Stimulated activated CD8-positive, alpha-beta memory T cell treated with anti-CD3 and anti-CD28 coated beads, Interleukin-12 subunit alpha, Interleukin-12 subunit beta, amount 100 ng/mL, for 4 hours (primary cell): ENCODE measurements around the gene APOL3.
"Not testable (repeated sequence)": the region's sequence is repeated elsewhere in the genome, so short reads cannot be mapped to it uniquely, and the experiment has no call there.

Source experiments
- DNase-seq: peaks from one replicate; pipeline ENCODE4 v3.0.0-alpha.2; 2020; ENCODE audit warnings: low read depth

The APOL3 gene

GRCh38 chr22:36134182-36134581 lies 26.4 kb downstream of the APOL3 start:
- no peak for DNase-seq

GRCh38 chr22:36131907-36132306 lies 28.6 kb downstream of the APOL3 start:
- no peak for DNase-seq

GRCh38 chr22:36129486-36130388 lies 30.8 kb downstream of the APOL3 start:
- no peak for DNase-seq

GRCh38 chr22:36129071-36129470 lies 31.5 kb downstream of the APOL3 start:
- DNase-seq = no peak

- DNase-seq = no peak
These were observed 34.5 kb downstream of the APOL3 start for GRCh38 chr22:36125994-36126531.

GRCh38 chr22:36125434-36125833 lies 35.1 kb downstream of the APOL3 start:
- DNase-seq = no peak

GRCh38 chr22:36124666-36125065 lies 35.9 kb downstream of the APOL3 start:
- no peak for DNase-seq

GRCh38 chr22:36123673-36124630 lies 36.6 kb downstream of the APOL3 start:
- DNase-seq = peak; percentile 84

- not testable (repeated sequence) for DNase-seq
These were observed 39.8 kb downstream of the APOL3 start for GRCh38 chr22:36120621-36121351.

GRCh38 chr22:36117053-36117554 lies 43.5 kb downstream of the APOL3 start:
- no peak for DNase-seq

GRCh38 chr22:36116127-36116526 lies 44.4 kb downstream of the APOL3 start:
- no peak for DNase-seq

- DNase-seq = no peak
These were observed 47.4 kb downstream of the APOL3 start for GRCh38 chr22:36113121-36113520.

GRCh38 chr22:36111316-36111715 lies 49.2 kb downstream of the APOL3 start:
- no peak for DNase-seq

GRCh38 chr22:36110306-36110881 lies 50.2 kb downstream of the APOL3 start:
- no peak for DNase-seq

GRCh38 chr22:36107436-36107835 lies 53.1 kb downstream of the APOL3 start:
- no peak for DNase-seq

GRCh38 chr22:36106910-36107309 lies 53.6 kb downstream of the APOL3 start:
- no peak for DNase-seq

GRCh38 chr22:36104988-36105387 lies 55.6 kb downstream of the APOL3 start:
- DNase-seq = no peak

- no peak for DNase-seq
These were observed 56.1 kb downstream of the APOL3 start for GRCh38 chr22:36104435-36104834.

- DNase-seq = no peak
These were observed 56.7 kb downstream of the APOL3 start for GRCh38 chr22:36103891-36104290.

GRCh38 chr22:36102995-36103394 lies 57.6 kb downstream of the APOL3 start:
- DNase-seq = no peak

- DNase-seq = no peak
These were observed 58.8 kb downstream of the APOL3 start for GRCh38 chr22:36101756-36102155.
